Kidney capillary endothelial cell (primary cell): ENCODE measurements around the gene EYS.
A peak's percentile ranks its signal among the peaks of the same experiment; 100 is the strongest.
"Not testable (repeated sequence)": the region's sequence is repeated elsewhere in the genome, so short reads cannot be mapped to it uniquely, and the experiment has no call there.

ENCODE experiments used
- DNase-seq: peaks from one replicate; pipeline ENCODE4 v3.0.0-alpha.2; 2018; ENCODE audit warnings: low spot score

The EYS gene

GRCh38 chr6:63816401-63816981 lies 1890.5 kb downstream of the EYS start:
- DNase-seq = no peak

GRCh38 chr6:63814459-63814858 lies 1892.6 kb downstream of the EYS start:
- no peak for DNase-seq

GRCh38 chr6:63813566-63814120 lies 1893.4 kb downstream of the EYS start:
- DNase-seq = no peak

GRCh38 chr6:63808576-63808975 lies 1898.5 kb downstream of the EYS start:
- DNase-seq = no peak

GRCh38 chr6:63807056-63807455 lies 1900.0 kb downstream of the EYS start:
- peak; percentile 11 for DNase-seq

- no peak for DNase-seq
These were observed 1900.5 kb downstream of the EYS start for GRCh38 chr6:63806573-63806913.

GRCh38 chr6:63805808-63806572 lies 1901.0 kb downstream of the EYS start:
- DNase-seq = peak; percentile 67

- no peak for DNase-seq
These were observed 1901.7 kb downstream of the EYS start for GRCh38 chr6:63805345-63805744.

GRCh38 chr6:63804381-63804956 lies 1902.6 kb downstream of the EYS start:
- DNase-seq = peak; percentile 90

- no peak for DNase-seq
These were observed 1903.7 kb downstream of the EYS start for GRCh38 chr6:63803371-63803770.

GRCh38 chr6:63802606-63803206 lies 1904.3 kb downstream of the EYS start:
- DNase-seq = peak; percentile 27

- DNase-seq = not testable (repeated sequence)
These were observed 1906.6 kb downstream of the EYS start for GRCh38 chr6:63800386-63800785.

GRCh38 chr6:63799813-63800212 lies 1907.2 kb downstream of the EYS start:
- DNase-seq = no peak

- DNase-seq = no peak
These were observed 1907.7 kb downstream of the EYS start for GRCh38 chr6:63799313-63799712.

- no peak for DNase-seq
These were observed 1908.6 kb downstream of the EYS start for GRCh38 chr6:63798378-63798777.

- DNase-seq = no peak
These were observed 1909.3 kb downstream of the EYS start for GRCh38 chr6:63797721-63798120.

GRCh38 chr6:63795826-63796225 lies 1911.2 kb downstream of the EYS start:
- DNase-seq = no peak

- DNase-seq = no peak
These were observed 1912.0 kb downstream of the EYS start for GRCh38 chr6:63795006-63795405.

GRCh38 chr6:63793465-63794137 lies 1913.4 kb downstream of the EYS start:
- DNase-seq = no peak

- no peak for DNase-seq
These were observed 1914.1 kb downstream of the EYS start for GRCh38 chr6:63792736-63793464.

GRCh38 chr6:63790334-63790733 lies 1916.7 kb downstream of the EYS start:
- DNase-seq = no peak

GRCh38 chr6:63789699-63790098 lies 1917.3 kb downstream of the EYS start:
- DNase-seq = no peak
